OCI-LY1 (cell line): Measurements from ENCODE around the gene HRNR.

Source experiments
- CTCF ChIP-seq: fragments of 200-600 bp; sonication (generic), shearing (Covaris generic); IDR thresholded peaks from 2 replicates; pipeline ENCODE4 v1.5.1; 2017; ENCODE audit warnings: mild to moderate bottlenecking, antibody characterized with exemption, low read length, moderate library complexity, mixed read lengths
- EZH2 ChIP-seq: fragments of 200-600 bp; sonication (generic), shearing (Covaris generic); IDR thresholded peaks from 2 replicates; pipeline ENCODE4 v1.8.0; 2017; ENCODE audit warnings: borderline replicate concordance, mixed run types, mild to moderate bottlenecking, antibody characterized with exemption, low read length, moderate library complexity, mixed read lengths

- TF ChIP-seq CTCF (no peak), EZH2 (no peak)
Observed at GRCh38 chr1:152244576-152245273, 20.7 kb upstream of the HRNR start.
